Activated CD8-positive, alpha-beta memory T cell treated with anti-CD3 and anti-CD28 coated beads, Interleukin-2, amount 50 U/mL, for 1 hour (primary cell): ENCODE results near the gene LRRC32.
"Not testable (repeated sequence)": the region's sequence is repeated elsewhere in the genome, so short reads cannot be mapped to it uniquely, and the experiment has no call there.

Source experiments
- DNase-seq: peaks from one replicate; pipeline ENCODE4 v3.0.0-alpha.2; 2020; ENCODE audit errors: extremely low read depth

Gene LRRC32

DNA sequence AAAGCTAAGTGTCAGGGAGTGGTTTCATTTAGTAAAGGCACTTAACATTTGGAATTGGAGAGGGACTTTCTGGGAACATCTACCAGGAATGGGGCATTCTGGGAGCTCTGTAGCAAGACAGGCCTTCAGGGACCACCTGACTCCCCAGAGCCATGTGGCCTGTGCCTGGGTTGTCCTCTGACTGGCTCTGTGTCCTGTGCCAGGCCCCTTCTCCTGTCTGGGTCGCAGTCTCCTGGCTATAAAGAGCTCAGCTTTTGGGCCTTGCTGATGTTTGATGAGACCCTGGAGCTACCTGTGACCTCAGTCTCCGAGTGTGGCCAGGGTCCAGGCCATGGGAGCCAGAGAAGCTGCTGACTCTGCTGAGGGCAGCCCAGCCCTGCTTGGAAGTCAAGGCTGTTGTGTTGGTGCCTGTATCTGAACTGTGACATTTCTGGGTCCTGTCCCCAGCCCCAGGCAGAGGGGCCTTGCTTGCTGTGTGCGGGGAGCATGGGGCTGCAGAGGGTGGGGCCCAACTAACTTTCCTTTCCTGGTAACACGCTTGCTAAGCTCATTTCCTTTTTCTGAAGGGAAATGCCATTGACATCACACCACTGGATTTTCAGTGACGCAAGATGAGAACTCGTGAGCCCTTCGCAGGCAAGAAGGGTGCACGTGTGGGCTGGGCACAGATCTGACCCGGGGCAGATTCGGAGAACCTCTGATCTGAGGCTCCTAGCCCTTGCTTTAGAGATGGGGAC is 41.3 kb downstream of the LRRC32 start:
- no peak for DNase-seq

GRCh38 chr11:76628408-76628947 is 42.1 kb downstream of the LRRC32 start:
- no peak for DNase-seq

- DNase-seq: no peak
Observed at GRCh38 chr11:76627606-76628005, 42.9 kb downstream of the LRRC32 start.

- no peak for DNase-seq
Observed at GRCh38 chr11:76626921-76627401, 43.6 kb downstream of the LRRC32 start.

GRCh38 chr11:76626266-76626665 is 44.3 kb downstream of the LRRC32 start:
- DNase-seq: no peak

DNA sequence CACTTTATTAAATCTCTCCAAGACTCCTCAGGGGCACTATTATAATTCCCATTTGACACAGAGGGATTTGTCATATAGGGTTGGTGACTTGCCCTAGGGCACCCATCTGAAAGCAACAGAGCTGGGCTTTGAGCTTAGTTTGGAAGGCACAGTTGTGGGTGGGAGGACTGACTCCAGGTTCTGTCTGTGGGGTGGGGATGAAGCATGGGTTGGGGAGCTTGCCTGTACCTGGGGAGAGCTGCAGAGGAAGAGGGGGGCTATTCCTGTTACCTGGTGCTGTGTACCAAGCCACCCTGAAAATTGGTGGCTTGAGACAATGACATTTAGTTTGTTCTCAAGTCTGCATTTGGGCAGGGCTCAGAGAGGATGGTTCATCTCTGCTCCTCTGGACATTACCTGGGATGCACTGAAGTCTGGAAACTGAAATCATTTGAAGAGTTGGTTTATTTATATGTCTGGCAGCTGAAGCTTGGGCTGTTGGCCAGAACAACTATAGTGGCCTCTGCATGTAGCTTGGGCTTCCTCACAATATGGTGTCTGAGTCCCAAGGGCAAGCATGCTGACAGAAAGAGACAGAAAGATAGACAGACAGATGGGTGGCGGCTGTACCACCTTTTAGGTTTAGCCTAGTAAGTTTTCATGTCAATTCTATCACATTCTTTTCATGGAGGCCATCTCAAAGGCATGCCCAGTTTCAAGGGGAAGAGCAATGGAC is 44.9 kb downstream of the LRRC32 start:
- DNase-seq: no peak

- DNase-seq: no peak
Observed at GRCh38 chr11:76624500-76625379, 45.8 kb downstream of the LRRC32 start.

DNA sequence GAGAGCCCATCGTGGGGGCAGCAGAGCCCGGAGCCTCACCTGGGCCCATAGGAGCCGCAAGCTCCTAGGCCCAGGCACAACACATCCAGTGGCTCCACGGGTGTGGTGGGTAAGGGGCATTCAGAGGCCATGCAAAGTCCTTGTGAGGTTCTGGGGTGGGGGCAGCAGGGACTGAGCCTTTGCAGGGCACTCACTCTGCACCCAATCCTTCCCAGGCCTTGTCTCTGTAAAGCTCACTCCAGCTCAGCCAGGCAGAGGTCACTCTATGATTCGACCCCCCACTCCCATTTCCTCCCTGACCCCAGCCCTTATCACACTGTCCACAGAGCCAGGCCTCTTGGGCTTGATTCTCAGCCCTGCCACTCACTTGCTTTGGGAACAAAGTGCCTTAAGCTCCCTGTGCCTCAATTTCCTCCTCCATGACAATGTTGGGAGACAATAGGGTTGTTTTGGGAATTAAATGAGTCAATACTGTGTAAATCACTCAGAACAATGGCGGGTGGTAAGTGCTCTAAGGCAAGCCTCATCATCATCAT is 46.6 kb downstream of the LRRC32 start:
- DNase-seq: no peak

DNA sequence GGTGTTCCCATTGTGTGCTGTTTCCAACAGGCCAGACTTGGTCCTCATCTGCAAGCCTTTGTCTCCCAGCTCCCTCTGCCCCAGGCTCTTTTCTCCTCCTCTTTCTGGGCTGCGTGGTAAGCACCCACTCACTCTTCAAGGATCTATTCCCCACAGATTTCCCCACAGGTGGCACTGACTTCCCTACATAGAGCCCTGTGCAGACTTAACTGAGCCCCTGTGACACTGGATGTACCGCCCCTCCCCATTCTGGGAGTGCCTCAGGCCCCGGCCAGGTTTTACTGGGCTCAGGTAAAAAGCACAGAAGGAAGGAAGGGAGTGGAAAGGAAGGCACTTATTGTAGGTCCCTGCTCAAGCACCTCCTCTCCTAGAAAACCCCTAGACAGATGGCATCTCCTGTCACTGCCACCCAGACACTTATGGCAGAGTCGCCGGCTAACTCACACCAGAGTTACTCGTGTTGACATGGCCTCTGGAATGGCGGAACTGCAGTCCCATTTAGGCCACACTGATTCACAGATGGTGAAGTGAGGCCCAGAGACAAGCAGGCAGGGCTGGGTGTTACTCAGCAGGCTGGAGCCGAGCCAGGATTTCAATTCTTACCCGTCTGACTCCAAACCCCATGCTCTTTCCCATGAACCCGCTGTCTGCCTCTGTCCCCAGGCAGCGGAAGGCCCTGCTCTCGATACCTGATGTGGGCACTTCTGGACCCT is 47.2 kb downstream of the LRRC32 start:
- no peak for DNase-seq

GRCh38 chr11:76622493-76623094 is 48.0 kb downstream of the LRRC32 start:
- DNase-seq: no peak

DNA sequence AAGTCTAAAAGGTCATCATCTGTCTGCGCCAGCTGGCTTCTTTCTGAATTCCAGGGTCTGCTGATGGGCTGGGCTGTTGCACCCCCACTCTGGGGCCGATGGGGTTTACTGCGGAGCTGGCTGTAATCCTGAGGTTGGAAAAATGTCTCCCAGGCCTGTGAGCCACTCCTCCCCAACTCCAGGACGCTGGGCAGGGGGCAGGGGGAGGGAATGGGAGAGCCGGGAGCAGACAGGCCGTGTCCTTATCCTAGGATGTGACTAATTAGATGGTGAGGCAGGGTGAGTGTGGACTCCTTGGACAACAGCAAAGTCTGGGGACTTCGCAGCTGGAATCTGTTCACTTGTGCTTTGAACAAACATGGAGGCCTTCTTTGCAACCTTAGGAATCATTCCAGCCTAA is 48.7 kb downstream of the LRRC32 start:
- DNase-seq: no peak

DNA sequence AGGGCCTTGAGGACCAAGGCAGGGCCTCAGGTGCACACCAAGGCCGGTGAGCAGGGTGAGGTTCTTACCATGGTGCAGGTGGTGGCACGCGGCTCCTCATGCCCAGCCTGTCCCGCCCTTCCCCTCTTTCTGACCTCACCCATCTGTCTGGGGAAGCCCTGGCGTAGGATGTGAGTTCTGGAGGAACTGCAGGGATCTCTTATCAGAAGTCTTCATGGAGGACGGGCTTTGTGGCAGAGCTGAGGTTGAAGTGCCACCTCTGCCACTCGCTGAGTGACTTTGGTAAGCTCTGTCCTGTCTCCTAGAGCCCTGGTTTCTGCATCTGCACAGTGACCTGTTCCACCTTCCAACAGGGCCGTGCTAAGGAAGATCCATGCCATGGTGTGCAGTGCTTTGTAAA is 49.1 kb downstream of the LRRC32 start:
- no peak for DNase-seq

DNA sequence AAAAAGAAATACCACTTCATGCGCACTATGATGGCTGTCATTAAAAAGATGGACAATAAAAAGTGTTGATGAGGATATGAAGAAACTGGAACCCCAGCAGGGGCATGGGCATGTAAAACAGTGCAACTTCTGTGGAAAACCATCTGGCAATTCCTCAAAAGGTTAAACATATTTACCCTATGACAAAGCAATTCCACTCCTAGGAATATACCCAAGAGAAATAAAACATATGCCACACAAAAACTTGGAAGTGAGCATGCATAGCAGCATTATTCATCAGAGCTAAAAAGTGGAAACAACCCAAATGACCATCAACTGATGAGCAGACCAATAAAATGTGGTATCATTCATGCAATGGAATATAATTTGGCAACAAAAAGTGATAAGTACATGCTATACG is 50.1 kb downstream of the LRRC32 start:
- DNase-seq: no peak

DNA sequence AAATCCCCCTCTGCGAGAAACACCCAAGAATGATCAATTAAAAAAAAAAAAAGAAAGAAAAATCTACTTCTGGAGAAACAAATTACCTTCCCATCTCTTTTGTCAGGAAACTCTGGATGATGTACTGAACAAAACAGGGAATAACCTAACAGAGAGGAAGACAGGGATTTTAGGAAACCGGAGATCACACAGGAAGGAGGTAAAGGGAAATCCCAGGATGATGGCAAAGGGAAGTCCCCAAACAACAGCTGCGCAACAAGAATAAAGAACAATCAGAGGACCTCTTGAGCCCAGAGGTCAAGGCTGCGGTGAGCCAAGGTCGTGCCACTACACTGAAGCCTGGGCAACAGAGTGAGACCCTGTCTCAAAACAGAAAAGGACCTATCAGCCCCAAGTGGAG is 50.7 kb downstream of the LRRC32 start:
- DNase-seq: not testable (repeated sequence)

DNA sequence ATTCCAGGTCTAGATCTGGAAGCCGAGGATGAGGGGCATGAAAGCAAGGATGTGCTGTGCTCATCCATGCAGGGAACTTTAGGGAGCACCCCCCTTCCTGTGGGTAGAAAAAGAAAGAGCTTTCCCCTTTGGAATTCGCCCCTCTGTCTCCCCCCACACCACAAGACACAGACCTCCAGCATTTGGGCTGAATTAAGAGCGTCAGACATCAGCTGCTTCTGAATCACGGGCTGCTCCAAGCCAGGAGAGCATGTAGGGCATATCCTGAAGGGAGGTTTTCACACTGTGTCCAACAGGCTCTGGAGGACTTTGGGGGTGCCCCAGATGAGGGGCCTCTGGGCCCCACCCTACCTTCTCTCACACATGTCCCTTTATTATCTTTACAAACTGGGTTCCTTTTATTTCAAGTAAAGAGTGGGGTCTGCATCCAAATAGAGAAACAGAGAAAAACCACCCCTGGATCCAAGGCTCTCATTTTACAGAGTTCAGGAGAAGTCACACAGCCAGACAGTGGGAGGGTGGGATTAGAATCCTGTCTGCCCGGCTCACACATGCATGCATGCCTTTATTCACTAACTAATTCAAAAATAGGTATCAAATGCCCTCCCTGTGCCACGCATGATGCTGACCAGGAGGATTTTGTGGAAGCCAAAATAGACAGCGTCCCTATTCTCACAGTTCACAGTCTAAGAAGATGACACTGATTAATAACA is 52.8 kb downstream of the LRRC32 start:
- DNase-seq: no peak

DNA sequence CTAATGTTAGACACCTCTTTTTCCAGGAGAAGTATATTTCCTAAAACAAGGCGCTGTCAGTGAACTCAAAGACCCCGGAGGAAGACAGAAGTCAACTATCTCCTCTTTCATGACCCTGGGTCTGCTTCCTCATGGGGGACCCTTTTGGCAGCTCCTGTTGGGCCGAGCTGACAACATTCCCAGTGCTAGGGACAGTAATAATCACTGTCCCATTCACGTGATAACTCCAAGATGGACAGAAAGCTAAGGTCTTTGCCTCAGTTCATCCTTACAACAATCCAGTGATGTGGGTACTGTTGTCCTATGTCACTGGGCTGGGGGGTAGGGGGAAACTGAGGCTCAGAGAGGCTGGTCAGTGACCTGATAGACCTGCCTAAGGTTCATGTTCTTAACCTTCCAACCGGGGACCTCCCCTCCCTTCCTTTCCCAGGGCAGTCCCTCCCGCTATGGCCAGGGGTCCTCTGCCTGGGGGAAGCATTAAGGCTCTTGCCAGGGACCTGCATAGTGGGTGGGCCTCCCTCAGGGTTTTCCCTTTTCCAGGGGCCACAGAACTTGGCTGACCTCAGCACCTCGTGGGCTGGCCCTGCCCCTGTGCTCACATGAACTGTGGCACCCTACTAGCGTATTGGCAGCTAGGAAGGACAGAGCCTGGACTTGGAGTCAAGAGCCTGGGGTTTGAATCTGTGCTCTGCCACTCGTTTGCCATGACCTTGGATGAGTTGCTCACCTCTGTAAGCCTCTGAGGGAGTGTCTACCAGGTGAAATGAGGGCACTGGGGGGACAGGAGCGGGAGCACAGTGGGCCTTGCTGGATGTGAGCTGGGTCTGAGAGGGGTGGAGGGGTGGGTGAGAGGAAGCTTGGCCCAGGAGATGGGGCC is 53.6 kb downstream of the LRRC32 start:
- no peak for DNase-seq

- DNase-seq: no peak
Observed at GRCh38 chr11:76615950-76616349, 54.6 kb downstream of the LRRC32 start.

DNA sequence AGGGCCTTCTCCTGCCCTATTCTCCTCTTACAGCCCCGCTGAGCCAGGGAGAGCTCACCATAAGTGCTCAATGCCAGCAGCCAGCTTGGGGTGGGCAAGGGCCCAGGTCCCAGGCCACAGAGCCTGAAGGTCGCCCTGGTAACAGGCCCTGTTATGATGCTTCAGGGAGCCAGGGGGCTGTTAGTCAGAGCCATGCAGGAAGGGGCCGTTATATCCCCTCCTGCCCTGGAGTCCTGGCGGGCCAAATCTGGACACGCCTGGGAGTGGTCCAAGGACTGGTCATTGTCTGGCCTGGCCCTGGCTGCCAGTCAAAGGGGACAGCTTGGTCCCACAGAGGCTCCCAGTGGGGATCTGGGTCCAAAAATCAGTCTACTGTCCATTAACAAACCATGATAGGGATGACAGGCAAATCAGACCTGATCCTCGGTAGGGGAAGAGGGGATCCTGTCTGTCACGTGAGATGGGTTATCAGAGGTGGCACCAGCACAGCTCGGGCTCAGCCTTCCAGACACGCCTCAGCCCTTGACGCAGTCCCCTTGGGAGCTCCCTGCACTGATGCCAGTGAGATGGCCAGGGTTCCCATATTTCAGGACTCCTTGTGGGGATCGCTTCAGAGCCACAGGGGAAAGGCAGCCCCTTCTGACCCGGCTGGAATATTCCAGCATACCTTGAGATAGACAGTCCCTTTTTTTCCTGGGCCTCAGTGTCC is 55.9 kb downstream of the LRRC32 start:
- no peak for DNase-seq
